Gastroesophageal sphincter (tissue), 4 donors: Measurements from ENCODE around the gene AGBL5. TPM values are rescaled to one million over a fixed set of nuclear protein-coding genes. Genes with fewer than 3 reads are reported as not detected.

ENCODE experiments used
- ATAC-seq: fragments of 150-250 bp; one replicate; pipeline ENCODE4 v1.9.1; 2016; ENCODE audit warnings: mild to moderate bottlenecking, moderate library complexity
- H3K27ac ChIP-seq, 4 donors: fragments of 200-600 bp; sonication (generic) in 3 of 4; 1 replicate in 3 of 4; 2 replicates in 1 of 4; pipeline ENCODE4 v1.5.1; 2016 to 2019
- H3K27me3 ChIP-seq: fragments of 200-600 bp; sonication (generic); one replicate; pipeline ENCODE4 v1.5.1; 2019
- H3K36me3 ChIP-seq, 2 donors: fragments of 200-600 bp; sonication (generic); one replicate each; pipeline ENCODE4 v1.5.1; 2019; ENCODE audit warnings: control low read depth in 1 of 2
- H3K4me1 ChIP-seq, 3 donors: fragments of 200-600 bp; sonication (generic); 1 replicate in 2 of 3; 2 replicates in 1 of 3; pipeline ENCODE4 v1.5.1; 2016 to 2019; ENCODE audit warnings: control low read depth in 2 of 3
- H3K4me3 ChIP-seq, 2 donors: fragments of 200-600 bp; sonication (generic); one replicate each; pipeline ENCODE4 v1.5.1; 2019; ENCODE audit warnings: mild to moderate bottlenecking in 1 of 2, moderate library complexity in 1 of 2
- H3K9me3 ChIP-seq, 3 donors: fragments of 200-600 bp; sonication (generic); one replicate each; pipeline ENCODE4 v1.5.1; 2017 to 2019; ENCODE audit warnings: control low read depth in 2 of 3
- CTCF ChIP-seq, 4 experiments: fragments of 200-600 bp in 2 of 4; fragments of 450-650 bp in 2 of 4; sonication (generic) in 1 of 4; IDR thresholded peaks; one replicate each; pipeline ENCODE4 v1.5.1; 2017 to 2019; ENCODE audit warnings: antibody characterized with exemption in 4 of 4, mild to moderate bottlenecking in 2 of 4, moderate library complexity in 2 of 4
- EP300 ChIP-seq: sonication (generic); formaldehyde crosslinking; IDR thresholded peaks from one replicate; pipeline ENCODE4 v1.6.1; 2017; ENCODE audit warnings: antibody characterized with exemption, mild to moderate bottlenecking
- POLR2A ChIP-seq, 2 donors: fragments of 450-650 bp; IDR thresholded peaks; one replicate each; pipeline ENCODE4 v1.6.1; 2017; ENCODE audit warnings: antibody characterized with exemption in 2 of 2, mild to moderate bottlenecking in 2 of 2, moderate library complexity in 1 of 2
- POLR2AphosphoS5 ChIP-seq: sonication (generic); formaldehyde crosslinking; IDR thresholded peaks from one replicate; pipeline ENCODE4 v1.6.1; 2017; ENCODE audit warnings: antibody characterized with exemption
- WGBS, 2 donors: methylation state at CpG; one replicate each; pipeline ENCODE4 v1.1.5; 2018; ENCODE audit warnings: low coverage in 1 of 2; 5-methylcytosine and 5-hydroxymethylcytosine counted together
- total RNA-seq, 4 donors: library from RNA; depleted of rRNA; stranded (reverse); fragments of >200 nt; gene quantifications; one replicate each; pipeline ENCODE4 v1.1.0, GENCODE V29; 2016

AGBL5 gene
- total RNA-seq, 4 donors from 2014 or later = 16.2 to 31.7 (median 23.0) TPM

GRCh38 chr2:27076323-27076722, 24.9 kb downstream of the AGBL5 start:
- no peaks in the 10 kb centered on the region for H3K36me3 ChIP-seq
- no peak for ATAC-seq
- H3K4me3 ChIP-seq = no peak overlapping the region
- TF ChIP-seq EP300 (no peak), POLR2A (IDR thresholded peaks at IDR 0.05) (no peak)
- peak overlapping the region in 3 of 4 donors; percentile 96 to 98 (median 97) for H3K27ac ChIP-seq
- H3K9me3 ChIP-seq = no peaks in the 10 kb centered on the region
- H3K27me3 ChIP-seq = no peaks in the 10 kb centered on the region
- peaks cover 0 to 93% (median 34%) of the 10 kb centered on the region in 3 donors for H3K4me1 ChIP-seq
- WGBS, 2 donors = 61 to 89% methylated on average over 4 of the region's 4 CpGs

- Histone ChIP-seq H3K4me1 (peaks cover 2 to 98% (median 43%) of the 10 kb centered on the region in 3 donors), H3K9me3 (no peaks in the 10 kb centered on the region), H3K27ac (peak overlapping the region; percentile 93 to 98 (median 96)), H3K36me3 (peaks cover 0 to 6% of the 10 kb centered on the region in 2 donors), H3K4me3 (no peak overlapping the region), H3K27me3 (no peaks in the 10 kb centered on the region)
- no peak for ATAC-seq
- WGBS, 2 donors = 22 to 26% methylated on average over 3 to 4 of the region's 7 CpGs
- no peak for TF ChIP-seq CTCF (IDR thresholded peaks at IDR 0.05)
- TF ChIP-seq POLR2AphosphoS5 = no peak
- TF ChIP-seq POLR2A (IDR thresholded peaks at IDR 0.05) = no peak
- no peak for TF ChIP-seq EP300
Observed at GRCh38 chr2:27077231-27077630, 25.8 kb downstream of the AGBL5 start.

GRCh38 chr2:27078267-27079194, 27.1 kb downstream of the AGBL5 start, which contains the start of gene EMILIN1:
TSS of gene EMILIN1 (plus strand) at chr2:27078615. CDS start at chr2:27079066, 451 bp downstream.
- Histone ChIP-seq H3K4me3 (peak within 1 kb of the TSS; percentile 63 to 81), H3K4me1 (peaks cover 2 to 98% (median 49%) of the 10 kb centered on the region in 3 donors), H3K36me3 (peaks cover 0 to 19% of the 10 kb centered on the region in 2 donors), H3K9me3 (no peaks in the 10 kb centered on the region), H3K27ac (peak within 1 kb of the TSS; percentile 93 to 98 (median 96)), H3K27me3 (no peaks in the 10 kb centered on the region)
- TF ChIP-seq EP300 = no peak
- TF ChIP-seq POLR2AphosphoS5 = peak; percentile 63
- TF ChIP-seq CTCF (IDR thresholded peaks at IDR 0.05) = peak in 2 of 4 experiments; percentile 4 to 16
- peak; percentile 31 to 51 for TF ChIP-seq POLR2A (IDR thresholded peaks at IDR 0.05)
- peak; percentile 87 for ATAC-seq
- 4% methylated on average over 22 to 23 of the region's 41 CpGs for WGBS, 2 donors

- peaks cover 2 to 98% (median 43%) of the 10 kb centered on the region in 3 donors for H3K4me1 ChIP-seq
- WGBS, 2 donors = 23% methylated on average over 6 of the region's 14 CpGs; no CpG with 5 or more reads in 1 of the 2 donors
- TF ChIP-seq EP300 (no peak), POLR2AphosphoS5 (no peak), POLR2A (IDR thresholded peaks at IDR 0.05) (no peak), CTCF (IDR thresholded peaks at IDR 0.05) (no peak)
- no peaks in the 10 kb centered on the region for H3K27me3 ChIP-seq
- H3K4me3 ChIP-seq = peak overlapping the region; percentile 63 to 81
- H3K27ac ChIP-seq = peak overlapping the region; percentile 93 to 98 (median 96)
- peaks cover 0 to 19% of the 10 kb centered on the region in 2 donors for H3K36me3 ChIP-seq
- ATAC-seq = no peak
- H3K9me3 ChIP-seq = no peaks in the 10 kb centered on the region
Observed at GRCh38 chr2:27079233-27080139, 28.0 kb downstream of the AGBL5 start.

GRCh38 chr2:27080140-27080469, 28.6 kb downstream of the AGBL5 start:
- 20% methylated on average over 1 of the region's 7 CpGs; no CpG with 5 or more reads in 1 of the 2 donors for WGBS, 2 donors
- Histone ChIP-seq H3K27ac (peak overlapping the region; percentile 93 to 98 (median 96)), H3K4me1 (peaks cover 3 to 98% (median 38%) of the 10 kb centered on the region in 3 donors), H3K4me3 (peak overlapping the region; percentile 63 to 81), H3K27me3 (no peaks in the 10 kb centered on the region), H3K9me3 (no peaks in the 10 kb centered on the region), H3K36me3 (peaks cover 0 to 19% of the 10 kb centered on the region in 2 donors)
- TF ChIP-seq POLR2AphosphoS5 = no peak
- TF ChIP-seq POLR2A (IDR thresholded peaks at IDR 0.05) = no peak
- TF ChIP-seq EP300 = no peak
- TF ChIP-seq CTCF (IDR thresholded peaks at IDR 0.05) = no peak
- no peak for ATAC-seq
